ENCODE results near the gene DRC7. TPM values are rescaled to one million over a fixed set of nuclear protein-coding genes. Genes with fewer than 3 reads are reported as not detected.
A peak's percentile ranks its signal among the peaks of the same experiment; 100 is the strongest.

DRC7 gene
- total and polyA plus RNA-seq, 2 experiments from 2014 or later = 0.83 to 2.0 TPM

- no peak for DNase-seq (ENCODE audit: low read depth in 1 of 2, low spot score in 1 of 2)
- TF ChIP-seq CTCF (IDR thresholded peaks at IDR 0.05; ENCODE audit: low read depth, low read length) = no peak
Measured at GRCh38 chr16:57698812-57699405, 4.3 kb downstream of the DRC7 start.

GRCh38 chr16:57699481-57699880 is 4.9 kb downstream of the DRC7 start:
- no peak for DNase-seq (ENCODE audit: low read depth in 1 of 2, low spot score in 1 of 2)
- Histone ChIP-seq H3K4me1 (ENCODE audit: low read depth) (peaks cover 16% of the 10 kb centered on the region), H3K27ac (peak overlapping the region; percentile 51), H3K9me3 (ENCODE audit: low read depth) (no peaks in the 10 kb centered on the region), H3K4me3 (no peak overlapping the region), H3K36me3 (no peaks in the 10 kb centered on the region), H3K27me3 (no peaks in the 10 kb centered on the region)
- no peak for TF ChIP-seq CTCF (IDR thresholded peaks at IDR 0.05; ENCODE audit: low read depth, low read length)

More at GRCh38 chr16:57698812-57699405, 4.3 kb downstream of the DRC7 start:
- H3K4me1 ChIP-seq (ENCODE audit: low read depth) = peaks cover 16% of the 10 kb centered on the region
- H3K27me3 ChIP-seq = no peaks in the 10 kb centered on the region
- no peaks in the 10 kb centered on the region for H3K36me3 ChIP-seq
- H3K9me3 ChIP-seq (ENCODE audit: low read depth) = no peaks in the 10 kb centered on the region
- H3K27ac ChIP-seq = peak overlapping the region; percentile 51
- H3K4me3 ChIP-seq = no peak overlapping the region

- TF ChIP-seq CTCF (IDR thresholded peaks at IDR 0.05; ENCODE audit: low read depth, low read length) = no peak
- H3K27ac ChIP-seq = peak overlapping the region; percentile 51
- H3K9me3 ChIP-seq (ENCODE audit: low read depth) = no peaks in the 10 kb centered on the region
- H3K36me3 ChIP-seq = no peaks in the 10 kb centered on the region
- H3K4me1 ChIP-seq (ENCODE audit: low read depth) = peaks cover 16% of the 10 kb centered on the region
- H3K4me3 ChIP-seq = no peak overlapping the region
- no peaks in the 10 kb centered on the region for H3K27me3 ChIP-seq
- DNase-seq (ENCODE audit: low read depth in 1 of 2, low spot score in 1 of 2) = no peak
Measured at GRCh38 chr16:57699899-57700298, 5.3 kb downstream of the DRC7 start.

GRCh38 chr16:57700781-57701551 is 6.4 kb downstream of the DRC7 start:
- H3K27me3 ChIP-seq = no peaks in the 10 kb centered on the region
- peak in 1 of 2 donors; percentile 6 for DNase-seq (ENCODE audit: low read depth in 1 of 2, low spot score in 1 of 2)
- peaks cover 16% of the 10 kb centered on the region for H3K4me1 ChIP-seq (ENCODE audit: low read depth)
- no peak overlapping the region for H3K4me3 ChIP-seq
- H3K36me3 ChIP-seq = no peaks in the 10 kb centered on the region
- no peak for TF ChIP-seq CTCF (IDR thresholded peaks at IDR 0.05; ENCODE audit: low read depth, low read length)
- H3K27ac ChIP-seq = peak overlapping the region; percentile 81
- no peaks in the 10 kb centered on the region for H3K9me3 ChIP-seq (ENCODE audit: low read depth)

GRCh38 chr16:57701759-57702371 is 7.3 kb downstream of the DRC7 start:
- no peak for DNase-seq (ENCODE audit: low read depth in 1 of 2, low spot score in 1 of 2)
- peak overlapping the region; percentile 81 for H3K27ac ChIP-seq
- H3K4me1 ChIP-seq (ENCODE audit: low read depth) = peaks cover 16% of the 10 kb centered on the region
- H3K4me3 ChIP-seq = no peak overlapping the region
- H3K9me3 ChIP-seq (ENCODE audit: low read depth) = no peaks in the 10 kb centered on the region
- TF ChIP-seq CTCF (IDR thresholded peaks at IDR 0.05; ENCODE audit: low read depth, low read length) = no peak
- H3K27me3 ChIP-seq = no peaks in the 10 kb centered on the region
- no peaks in the 10 kb centered on the region for H3K36me3 ChIP-seq
